ENCODE data around the gene CNTNAP2. TPM values are rescaled to one million over a fixed set of nuclear protein-coding genes. Genes with fewer than 3 reads are reported as not detected.

CNTNAP2 gene
- total and polyA plus RNA-seq, 4 experiments from 2014 or later = 0.19 to 0.50 (median 0.20) TPM; not detected in 1

DNA sequence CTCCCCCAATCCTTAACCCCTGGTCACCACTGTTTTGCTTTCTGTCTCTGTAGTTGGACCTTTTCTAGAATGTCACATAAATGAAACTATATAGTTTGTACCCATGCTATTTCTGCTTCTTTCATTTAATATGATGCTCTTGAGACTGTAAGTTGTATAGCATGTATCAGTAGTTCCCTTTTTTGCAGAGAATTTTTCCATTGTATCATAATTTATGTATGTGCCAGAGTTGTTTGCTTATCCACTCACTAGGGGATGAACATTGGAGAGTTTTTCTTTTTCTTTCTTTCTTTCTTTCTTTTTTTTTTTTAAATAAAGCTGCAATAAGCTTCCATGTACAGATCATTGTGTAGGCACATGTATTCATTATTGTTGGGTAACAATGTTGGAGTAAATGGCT lies 544.8 kb downstream of the CNTNAP2 start:
- Histone ChIP-seq H3K36me3 (ENCODE audit: insufficient read depth, low read length) (no peaks in the 10 kb centered on the region), H3K27me3 (ENCODE audit: insufficient read depth, low read length) (no peaks in the 10 kb centered on the region), H3K27ac (ENCODE audit: low read depth, low read length) (no peak overlapping the region), H3K9me3 (ENCODE audit: control insufficient read depth in 1 of 2, low read length in 2 of 2) (no peaks in the 10 kb centered on the region), H3K4me1 (ENCODE audit: insufficient read depth, low read length) (no peaks in the 10 kb centered on the region), H3K4me3 (ENCODE audit: low read length in 2 of 2) (no peak overlapping the region)
- Mint-ChIP-seq H3K4me1 (no peaks in the 10 kb centered on the region), H3K27me3 (no peaks in the 10 kb centered on the region), H3K36me3 (no peaks in the 10 kb centered on the region), H3K4me3 (no peak overlapping the region), H3K9me3 (peaks cover 0 to 24% (median 7%) of the 10 kb centered on the region in 8 donors), H3K27ac (no peak overlapping the region)
- no peak for DNase-seq
- intact Hi-C loops (cut with micrococcal nuclease) = no loop called here
- POLR2A ChIA-PET (ENCODE audit: partially characterized antibody) = no interaction called here
- CTCF ChIA-PET (ENCODE audit: partially characterized antibody) = no interaction called here

DNA sequence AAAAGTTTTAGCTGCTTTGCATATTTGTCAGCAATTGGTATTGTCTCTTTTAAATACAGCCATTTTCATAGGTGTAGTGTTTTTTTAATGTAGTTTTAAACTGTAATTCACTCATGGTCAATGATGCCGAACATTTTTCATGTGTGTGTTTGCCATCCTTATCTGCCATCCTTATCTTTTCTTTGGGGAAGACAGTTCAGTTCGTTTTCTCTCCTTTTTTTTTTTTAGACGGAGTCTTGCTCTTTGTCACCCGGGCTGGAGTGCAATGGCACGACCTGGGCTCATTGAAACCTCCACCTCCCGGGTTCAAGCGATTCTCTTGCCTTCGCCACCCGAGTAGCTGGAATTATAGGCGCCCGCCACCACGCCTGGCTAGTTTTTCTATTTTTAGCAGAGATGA lies 545.3 kb downstream of the CNTNAP2 start:
- Mint-ChIP-seq H3K4me3 (no peak overlapping the region), H3K36me3 (no peaks in the 10 kb centered on the region), H3K9me3 (peaks cover 3 to 25% (median 9%) of the 10 kb centered on the region in 8 donors), H3K27ac (no peak overlapping the region), H3K4me1 (no peaks in the 10 kb centered on the region), H3K27me3 (no peaks in the 10 kb centered on the region)
- no peak overlapping the region for H3K4me3 ChIP-seq (ENCODE audit: low read length in 2 of 2)
- no peak overlapping the region for H3K27ac ChIP-seq (ENCODE audit: low read depth, low read length)
- ChIA-PET POLR2A (ENCODE audit: partially characterized antibody) (no interaction called here), CTCF (ENCODE audit: partially characterized antibody) (no interaction called here)
- H3K27me3 ChIP-seq (ENCODE audit: insufficient read depth, low read length) = no peaks in the 10 kb centered on the region
- no peak for DNase-seq
- H3K4me1 ChIP-seq (ENCODE audit: insufficient read depth, low read length) = no peaks in the 10 kb centered on the region
- no peaks in the 10 kb centered on the region for H3K9me3 ChIP-seq (ENCODE audit: control insufficient read depth in 1 of 2, low read length in 2 of 2)
- no peaks in the 10 kb centered on the region for H3K36me3 ChIP-seq (ENCODE audit: insufficient read depth, low read length)
- intact Hi-C loops (cut with micrococcal nuclease) = no loop called here

DNA sequence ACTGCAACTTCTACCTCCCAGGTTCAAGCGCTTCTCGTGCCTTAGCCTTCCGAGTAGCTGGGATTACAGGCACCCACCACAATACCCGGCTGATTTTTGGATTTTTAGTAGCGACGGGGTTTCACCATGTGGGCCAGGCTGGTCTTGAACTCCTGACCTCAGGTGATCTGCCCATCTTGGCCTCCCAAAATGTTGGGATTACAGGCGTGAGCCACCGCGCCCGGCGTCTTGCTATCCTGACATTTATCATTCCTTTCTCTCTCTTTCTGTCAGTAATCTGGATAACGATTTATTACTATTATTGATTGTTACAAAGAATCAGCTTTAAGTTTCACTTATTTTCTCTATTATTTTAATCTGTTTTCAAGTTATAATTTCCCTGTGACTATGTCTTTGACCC lies 548.4 kb downstream of the CNTNAP2 start:
- Histone ChIP-seq H3K4me1 (ENCODE audit: insufficient read depth, low read length) (no peaks in the 10 kb centered on the region), H3K27ac (ENCODE audit: low read depth, low read length) (no peak overlapping the region), H3K27me3 (ENCODE audit: insufficient read depth, low read length) (no peaks in the 10 kb centered on the region), H3K36me3 (ENCODE audit: insufficient read depth, low read length) (no peaks in the 10 kb centered on the region), H3K9me3 (ENCODE audit: control insufficient read depth in 1 of 2, low read length in 2 of 2) (no peaks in the 10 kb centered on the region), H3K4me3 (ENCODE audit: low read length in 2 of 2) (no peak overlapping the region)
- ChIA-PET POLR2A (ENCODE audit: partially characterized antibody) (no interaction called here), CTCF (ENCODE audit: partially characterized antibody) (no interaction called here)
- H3K27me3 Mint-ChIP-seq = no peaks in the 10 kb centered on the region
- intact Hi-C loops (cut with micrococcal nuclease) = no loop called here
- no peak for DNase-seq
- peaks cover 2 to 30% (median 9%) of the 10 kb centered on the region in 8 donors for H3K9me3 Mint-ChIP-seq
- no peak overlapping the region for H3K4me3 Mint-ChIP-seq
- H3K36me3 Mint-ChIP-seq = no peaks in the 10 kb centered on the region
- no peak overlapping the region for H3K27ac Mint-ChIP-seq
- no peaks in the 10 kb centered on the region for H3K4me1 Mint-ChIP-seq

DNA sequence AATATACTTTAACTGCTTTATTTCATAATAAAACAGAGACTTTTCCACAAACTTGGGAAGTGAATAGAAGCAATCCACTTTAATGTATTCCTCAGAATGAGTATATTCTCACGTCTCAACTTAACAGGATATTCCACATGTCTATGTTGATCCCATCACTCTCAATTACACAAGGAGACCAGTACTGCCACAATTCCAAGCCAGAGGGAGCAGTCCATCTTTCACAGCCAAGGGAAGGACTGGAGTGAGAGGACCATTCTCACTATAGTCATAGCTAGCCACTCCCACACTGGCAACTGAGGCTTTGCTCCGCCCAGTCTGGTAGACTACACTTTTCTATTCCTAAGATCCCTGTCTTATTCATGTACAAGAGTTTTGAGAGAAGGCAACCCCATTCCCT lies 553.9 kb downstream of the CNTNAP2 start:
- H3K4me3 ChIP-seq (ENCODE audit: low read length in 2 of 2) = no peak overlapping the region
- POLR2A ChIA-PET (ENCODE audit: partially characterized antibody) = no interaction called here
- no peaks in the 10 kb centered on the region for H3K27me3 Mint-ChIP-seq
- H3K27ac Mint-ChIP-seq = no peak overlapping the region
- H3K4me1 Mint-ChIP-seq = no peaks in the 10 kb centered on the region
- no peaks in the 10 kb centered on the region for H3K27me3 ChIP-seq (ENCODE audit: insufficient read depth, low read length)
- DNase-seq = no peak
- peaks cover 8 to 26% (median 11%) of the 10 kb centered on the region in 8 donors for H3K9me3 Mint-ChIP-seq
- CTCF ChIA-PET (ENCODE audit: partially characterized antibody) = no interaction called here
- H3K36me3 ChIP-seq (ENCODE audit: insufficient read depth, low read length) = no peaks in the 10 kb centered on the region
- no peak overlapping the region for H3K27ac ChIP-seq (ENCODE audit: low read depth, low read length)
- H3K4me3 Mint-ChIP-seq = no peak overlapping the region
- H3K36me3 Mint-ChIP-seq = no peaks in the 10 kb centered on the region
- no peaks in the 10 kb centered on the region for H3K4me1 ChIP-seq (ENCODE audit: insufficient read depth, low read length)
- intact Hi-C loops (cut with micrococcal nuclease) = no loop called here
- H3K9me3 ChIP-seq (ENCODE audit: control insufficient read depth in 1 of 2, low read length in 2 of 2) = no peaks in the 10 kb centered on the region

DNA sequence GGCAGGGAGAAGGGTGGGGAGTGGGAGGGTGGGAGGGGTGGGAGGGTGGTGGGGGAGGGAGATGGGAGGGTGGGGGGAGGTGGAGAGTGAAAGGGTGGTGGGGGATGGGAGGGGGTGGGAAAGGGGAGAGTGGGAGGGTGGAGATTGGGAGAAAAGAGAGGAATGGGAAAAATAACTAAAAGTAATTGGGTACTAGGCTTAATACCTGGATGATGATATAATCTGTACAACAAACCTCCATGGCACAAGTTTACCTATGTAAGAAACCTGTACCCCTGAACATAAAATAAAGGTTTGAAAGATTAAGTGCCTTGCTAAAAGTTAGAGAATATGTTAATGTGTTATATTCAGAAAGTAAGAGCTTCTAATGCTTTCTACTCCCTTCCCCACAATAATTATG lies 564.9 kb downstream of the CNTNAP2 start:
- no peak overlapping the region for H3K27ac ChIP-seq (ENCODE audit: low read depth, low read length)
- CTCF ChIA-PET (ENCODE audit: partially characterized antibody) = no interaction called here
- no peak overlapping the region for H3K27ac Mint-ChIP-seq

DNA sequence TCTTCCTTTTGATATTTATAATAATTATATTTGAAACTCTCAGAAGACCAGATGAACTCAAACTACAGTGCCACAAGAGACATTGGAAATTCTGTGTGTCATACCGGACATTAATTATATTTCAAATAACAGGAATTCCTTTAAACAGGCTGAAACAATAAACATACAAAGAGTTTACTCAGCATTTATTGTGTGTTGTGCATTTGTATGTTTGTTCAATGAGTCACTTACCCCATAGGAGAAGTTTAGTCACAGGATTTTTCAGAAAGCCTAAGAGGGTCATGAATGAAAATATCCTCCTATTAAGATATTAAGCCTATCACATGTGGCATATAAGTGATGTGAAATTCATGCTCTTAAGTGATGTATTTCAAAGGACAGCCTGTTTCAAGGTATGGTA lies 566.8 kb downstream of the CNTNAP2 start:
- CTCF ChIA-PET (ENCODE audit: partially characterized antibody) = no interaction called here
- no peaks in the 10 kb centered on the region for H3K9me3 ChIP-seq (ENCODE audit: control insufficient read depth in 1 of 2, low read length in 2 of 2)
- no peaks in the 10 kb centered on the region for H3K27me3 Mint-ChIP-seq
- H3K27ac ChIP-seq (ENCODE audit: low read depth, low read length) = no peak overlapping the region
- intact Hi-C loops (cut with micrococcal nuclease) = no loop called here
- no peaks in the 10 kb centered on the region for H3K36me3 ChIP-seq (ENCODE audit: insufficient read depth, low read length)
- H3K27ac Mint-ChIP-seq = no peak overlapping the region
- H3K4me3 Mint-ChIP-seq = no peak overlapping the region
- H3K4me1 ChIP-seq (ENCODE audit: insufficient read depth, low read length) = no peaks in the 10 kb centered on the region
- POLR2A ChIA-PET (ENCODE audit: partially characterized antibody) = no interaction called here
- DNase-seq = no peak
- H3K4me1 Mint-ChIP-seq = no peaks in the 10 kb centered on the region
- H3K4me3 ChIP-seq (ENCODE audit: low read length in 2 of 2) = no peak overlapping the region
- no peaks in the 10 kb centered on the region for H3K36me3 Mint-ChIP-seq
- H3K9me3 Mint-ChIP-seq = peaks cover 0 to 20% (median 6%) of the 10 kb centered on the region in 8 donors
- H3K27me3 ChIP-seq (ENCODE audit: insufficient read depth, low read length) = no peaks in the 10 kb centered on the region

More for the DNA sequence above, 564.9 kb downstream of the CNTNAP2 start:
- POLR2A ChIA-PET (ENCODE audit: partially characterized antibody) = no interaction called here
- intact Hi-C loops (cut with micrococcal nuclease) = no loop called here
- Mint-ChIP-seq H3K9me3 (peaks cover 0 to 17% (median 7%) of the 10 kb centered on the region in 8 donors), H3K27me3 (no peaks in the 10 kb centered on the region), H3K36me3 (no peaks in the 10 kb centered on the region), H3K4me3 (no peak overlapping the region), H3K4me1 (no peaks in the 10 kb centered on the region)
- Histone ChIP-seq H3K9me3 (ENCODE audit: control insufficient read depth in 1 of 2, low read length in 2 of 2) (no peaks in the 10 kb centered on the region), H3K4me3 (ENCODE audit: low read length in 2 of 2) (no peak overlapping the region), H3K36me3 (ENCODE audit: insufficient read depth, low read length) (no peaks in the 10 kb centered on the region), H3K4me1 (ENCODE audit: insufficient read depth, low read length) (no peaks in the 10 kb centered on the region), H3K27me3 (ENCODE audit: insufficient read depth, low read length) (no peaks in the 10 kb centered on the region)
- no peak for DNase-seq

DNA sequence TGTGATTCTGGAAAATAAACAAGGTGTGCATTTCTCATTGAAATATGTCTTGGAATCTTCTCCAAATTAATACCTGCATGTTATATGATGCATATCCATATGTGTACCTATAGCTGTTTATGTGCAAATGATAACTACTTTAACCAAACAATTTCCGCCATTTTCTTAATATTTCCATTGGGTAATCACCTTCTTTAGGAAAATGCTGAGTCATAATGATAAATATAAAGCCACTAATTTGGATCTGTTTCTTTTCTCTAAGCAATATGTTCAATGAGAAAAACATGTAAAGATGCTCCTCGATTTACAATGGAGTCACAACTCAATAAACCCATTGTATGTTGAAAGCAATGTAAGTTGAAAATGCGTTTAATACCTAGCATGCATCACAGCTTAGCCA lies 574.4 kb downstream of the CNTNAP2 start:
- no peak overlapping the region for H3K4me3 ChIP-seq (ENCODE audit: low read length in 2 of 2)
- DNase-seq = no peak
- no peaks in the 10 kb centered on the region for H3K4me1 Mint-ChIP-seq
- no peaks in the 10 kb centered on the region for H3K27me3 Mint-ChIP-seq
- peaks cover 0 to 8% (median 3%) of the 10 kb centered on the region in 8 donors for H3K9me3 Mint-ChIP-seq
- no peak overlapping the region for H3K4me3 Mint-ChIP-seq
- H3K36me3 ChIP-seq (ENCODE audit: insufficient read depth, low read length) = no peaks in the 10 kb centered on the region
- intact Hi-C loops (cut with micrococcal nuclease) = no loop called here
- no peaks in the 10 kb centered on the region for H3K9me3 ChIP-seq (ENCODE audit: control insufficient read depth in 1 of 2, low read length in 2 of 2)
- no peaks in the 10 kb centered on the region for H3K36me3 Mint-ChIP-seq
- H3K4me1 ChIP-seq (ENCODE audit: insufficient read depth, low read length) = no peaks in the 10 kb centered on the region
- ChIA-PET POLR2A (ENCODE audit: partially characterized antibody) (no interaction called here), CTCF (ENCODE audit: partially characterized antibody) (no interaction called here)
- no peak overlapping the region for H3K27ac Mint-ChIP-seq
- H3K27ac ChIP-seq (ENCODE audit: low read depth, low read length) = no peak overlapping the region
- H3K27me3 ChIP-seq (ENCODE audit: insufficient read depth, low read length) = no peaks in the 10 kb centered on the region

DNA sequence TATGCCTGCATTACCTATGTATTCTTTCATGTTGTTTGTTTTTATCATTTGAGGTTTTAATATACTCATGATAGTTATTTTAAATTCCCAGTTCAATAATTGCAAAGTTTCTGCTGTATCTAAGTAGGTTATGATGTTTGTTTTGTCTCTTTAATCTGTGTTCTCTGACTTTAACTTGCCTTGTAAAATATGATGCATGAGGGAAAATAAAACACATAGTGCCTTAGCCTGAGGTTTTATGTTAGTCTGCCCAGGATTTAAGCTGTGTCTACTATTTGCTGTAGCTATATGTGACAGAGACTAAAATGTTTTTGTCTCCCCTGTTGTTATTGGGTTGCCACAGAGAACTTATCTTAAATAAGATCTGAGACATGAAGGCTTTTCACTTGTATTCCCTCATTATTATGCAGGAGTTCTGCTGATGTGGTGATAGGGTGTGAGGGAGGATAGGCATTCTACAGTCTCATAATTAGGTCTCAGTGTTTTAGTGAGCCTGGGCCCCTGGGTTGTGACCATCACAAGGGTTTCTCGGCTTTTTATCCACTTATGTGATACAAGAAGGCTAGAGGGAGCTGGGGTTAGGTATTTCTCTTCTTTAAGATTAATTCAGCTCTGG lies 582.5 kb downstream of the CNTNAP2 start:
- Mint-ChIP-seq H3K36me3 (no peaks in the 10 kb centered on the region), H3K9me3 (peaks cover 0 to 12% (median 7%) of the 10 kb centered on the region in 8 donors), H3K27me3 (no peaks in the 10 kb centered on the region), H3K27ac (no peak overlapping the region), H3K4me1 (no peaks in the 10 kb centered on the region), H3K4me3 (no peak overlapping the region)
- no peak for DNase-seq
- Histone ChIP-seq H3K4me3 (ENCODE audit: low read length in 2 of 2) (no peak overlapping the region), H3K4me1 (ENCODE audit: insufficient read depth, low read length) (no peaks in the 10 kb centered on the region), H3K36me3 (ENCODE audit: insufficient read depth, low read length) (no peaks in the 10 kb centered on the region), H3K9me3 (ENCODE audit: control insufficient read depth in 1 of 2, low read length in 2 of 2) (no peaks in the 10 kb centered on the region), H3K27me3 (ENCODE audit: insufficient read depth, low read length) (no peaks in the 10 kb centered on the region), H3K27ac (ENCODE audit: low read depth, low read length) (no peak overlapping the region)
- ChIA-PET CTCF (ENCODE audit: partially characterized antibody) (no interaction called here), POLR2A (ENCODE audit: partially characterized antibody) (no interaction called here)
- intact Hi-C loops (cut with micrococcal nuclease) = no loop called here
